ENCODE results near the gene MRPL21. TPM values are rescaled to one million over a fixed set of nuclear protein-coding genes. Genes with fewer than 3 reads are reported as not detected.

Gene MRPL21
- polyA plus RNA-seq, 1 donor (not counting 4 experiments of a cell fraction or from before 2014, with no cell fraction given): 120 TPM

GRCh38 chr11:68843703-68844312 is 59.8 kb downstream of the MRPL21 start:
- H3K4me3 ChIP-seq (ENCODE audit: control insufficient read depth in 2 of 3, extremely low read depth in 1 of 3, insufficient read depth in 2 of 3, low read depth in 1 of 3, low read length in 3 of 3): peak overlapping the region; percentile 18 to 57 (median 46)
- peak overlapping the region; percentile 80 for H3K4me2 ChIP-seq (ENCODE audit: control insufficient read depth, extremely low read depth, insufficient read depth, low read depth, low read length)
- no peak overlapping the region for H3K9ac ChIP-seq (ENCODE audit: control insufficient read depth, extremely low read depth, insufficient read depth, low read length)
- H3K9me3 ChIP-seq (ENCODE audit: control insufficient read depth, low read depth, low read length): no peaks in the 10 kb centered on the region
- no peak for TF ChIP-seq EZH2 (IDR thresholded peaks at IDR 0.05; ENCODE audit: low read length)
- TF ChIP-seq CTCF (optimal IDR thresholded peaks at IDR 0.05 in 1 of 3, IDR thresholded peaks at IDR 0.05 in 1 of 3, conservative IDR thresholded peaks at IDR 0.05 in 1 of 3; ENCODE audit: extremely low read depth in 1 of 3, insufficient read depth in 2 of 3, low read length in 3 of 3): peak; percentile 22 to 86 (median 72)
- no peak overlapping the region for H3K27ac ChIP-seq (ENCODE audit: control insufficient read depth, insufficient read depth, low read length)
- no peaks in the 10 kb centered on the region for H3K9me1 ChIP-seq (ENCODE audit: control insufficient read depth, extremely low read depth, insufficient read depth, low read length)
- peaks cover 23% of the 10 kb centered on the region for H3K4me1 ChIP-seq (ENCODE audit: control insufficient read depth, extremely low read depth, insufficient read depth, low read length)
- FAIRE-seq: no peak
- no peaks in the 10 kb centered on the region for H4K20me1 ChIP-seq (ENCODE audit: control insufficient read depth, extremely low read depth, insufficient read depth, low read length)
- H3K36me3 ChIP-seq (ENCODE audit: control insufficient read depth in 2 of 2, extremely low read depth in 1 of 2, insufficient read depth in 2 of 2, low read length in 2 of 2): no peaks in the 10 kb centered on the region
- H2AFZ ChIP-seq (ENCODE audit: control insufficient read depth, low read length): peak overlapping the region; percentile 27
- dilution Hi-C loops (cut with MboI; ENCODE audit: extremely low pct_ligation_motif_present, low sequenced_read_pairs): no loop called here
- H3K79me2 ChIP-seq (ENCODE audit: control insufficient read depth, insufficient read depth, low read length): no peaks in the 10 kb centered on the region
- no peak for DNase-seq (ENCODE audit: low read depth, low spot score)
- peaks cover 8% of the 10 kb centered on the region for H3K27me3 ChIP-seq (ENCODE audit: control insufficient read depth, extremely low read depth, insufficient read depth, low read length)

- dilution Hi-C loops (cut with MboI; ENCODE audit: extremely low pct_ligation_motif_present, low sequenced_read_pairs): no loop called here
- DNase-seq (ENCODE audit: low read depth, low spot score) (no peak), FAIRE-seq (no peak)
- Histone ChIP-seq H3K9ac (ENCODE audit: control insufficient read depth, extremely low read depth, insufficient read depth, low read length) (no peak overlapping the region), H3K4me3 (ENCODE audit: control insufficient read depth in 2 of 3, extremely low read depth in 1 of 3, insufficient read depth in 2 of 3, low read depth in 1 of 3, low read length in 3 of 3) (peak overlapping the region in 2 of 3 experiments; percentile 32 to 57), H3K27me3 (ENCODE audit: control insufficient read depth, extremely low read depth, insufficient read depth, low read length) (peaks cover 8% of the 10 kb centered on the region), H3K4me2 (ENCODE audit: control insufficient read depth, extremely low read depth, insufficient read depth, low read depth, low read length) (peak overlapping the region; percentile 80), H4K20me1 (ENCODE audit: control insufficient read depth, extremely low read depth, insufficient read depth, low read length) (no peaks in the 10 kb centered on the region), H3K9me1 (ENCODE audit: control insufficient read depth, extremely low read depth, insufficient read depth, low read length) (no peaks in the 10 kb centered on the region), H3K9me3 (ENCODE audit: control insufficient read depth, low read depth, low read length) (no peaks in the 10 kb centered on the region), H3K4me1 (ENCODE audit: control insufficient read depth, extremely low read depth, insufficient read depth, low read length) (peaks cover 30% of the 10 kb centered on the region), H3K27ac (ENCODE audit: control insufficient read depth, insufficient read depth, low read length) (no peak overlapping the region), H3K79me2 (ENCODE audit: control insufficient read depth, insufficient read depth, low read length) (no peaks in the 10 kb centered on the region), H3K36me3 (ENCODE audit: control insufficient read depth in 2 of 2, extremely low read depth in 1 of 2, insufficient read depth in 2 of 2, low read length in 2 of 2) (no peaks in the 10 kb centered on the region), H2AFZ (ENCODE audit: control insufficient read depth, low read length) (peak overlapping the region; percentile 27)
- TF ChIP-seq CTCF (optimal IDR thresholded peaks at IDR 0.05 in 1 of 3, IDR thresholded peaks at IDR 0.05 in 1 of 3, conservative IDR thresholded peaks at IDR 0.05 in 1 of 3; ENCODE audit: extremely low read depth in 1 of 3, insufficient read depth in 2 of 3, low read length in 3 of 3) (no peak), EZH2 (IDR thresholded peaks at IDR 0.05; ENCODE audit: low read length) (no peak)
These were observed 60.5 kb downstream of the MRPL21 start for GRCh38 chr11:68843052-68843561.

All from keratinocyte (primary cell).